IPS-NIHi7 (cell line): ENCODE results near the gene KMT2E.
A peak's percentile ranks its signal among the peaks of the same experiment; 100 is the strongest.

Experiments
- DNase-seq: peaks from one replicate; pipeline ENCODE4 v3.0.0; 2012; ENCODE audit warnings: mixed read lengths; ENCODE audit errors: extremely low spot score

Gene KMT2E

GRCh38 chr7:105130048-105130447, 116.0 kb downstream of the KMT2E start:
- DNase-seq, result no peak

DNA sequence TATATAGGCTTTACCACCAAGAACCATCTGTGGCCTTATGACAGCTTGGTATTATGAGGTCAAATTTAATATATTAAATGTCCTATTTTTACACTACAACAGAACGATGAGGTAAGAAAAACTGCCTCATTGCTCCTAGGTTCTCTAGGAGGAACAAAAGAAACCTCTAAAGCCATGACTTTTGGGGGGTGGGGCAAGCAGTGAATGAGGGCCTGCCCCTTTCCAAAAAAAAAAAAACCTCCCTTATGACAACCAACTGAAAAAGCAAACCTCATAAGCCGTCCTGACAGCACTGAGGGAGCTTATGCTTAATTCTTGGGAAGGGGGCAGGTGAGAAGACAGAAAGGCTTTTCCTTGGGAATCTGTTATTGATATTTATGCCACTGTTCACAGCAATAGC, 116.6 kb downstream of the KMT2E start:
- no peak for DNase-seq

GRCh38 chr7:105131033-105131656, 117.1 kb downstream of the KMT2E start:
- DNase-seq, result no peak

DNA sequence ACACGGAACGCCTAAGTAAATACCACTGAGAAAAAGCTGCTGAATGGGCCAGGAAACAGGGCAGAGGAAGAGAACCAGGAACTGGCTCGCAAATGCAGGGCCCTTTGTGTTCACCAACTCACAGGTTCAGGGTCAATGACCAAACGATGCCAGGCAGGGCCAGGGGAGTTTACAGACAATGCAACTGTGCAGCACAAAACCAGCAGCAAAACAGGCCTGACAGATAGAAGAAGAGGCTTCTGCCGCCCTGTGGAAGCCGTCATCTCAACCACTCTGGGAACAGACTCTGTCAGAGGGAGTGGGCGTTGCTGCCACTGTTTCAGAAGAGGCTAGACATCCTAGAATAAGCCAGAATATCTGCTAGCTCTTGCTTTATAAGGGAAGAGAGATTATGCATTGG, 117.9 kb downstream of the KMT2E start:
- DNase-seq, result no peak

GRCh38 chr7:105132335-105132734, 118.3 kb downstream of the KMT2E start:
- DNase-seq, result no peak

DNA sequence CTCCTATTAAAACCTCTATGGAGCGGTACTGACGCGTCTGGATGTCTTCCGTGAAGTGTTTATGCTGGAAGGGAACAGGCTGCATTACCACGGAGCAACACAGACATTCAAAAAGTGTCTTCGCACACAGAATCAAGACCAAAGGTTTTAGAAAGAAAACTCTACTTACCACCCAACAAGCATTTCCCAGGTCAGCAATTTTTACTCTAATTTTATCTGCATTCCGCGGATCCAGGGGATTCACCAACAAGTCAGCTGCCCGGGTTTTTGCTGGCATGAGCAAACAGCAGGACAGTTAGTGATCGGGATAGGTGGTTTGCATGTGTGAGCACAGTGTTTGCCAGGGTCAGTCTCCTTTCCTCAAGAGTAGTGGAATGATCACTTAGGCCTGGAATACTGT, 118.8 kb downstream of the KMT2E start:
- DNase-seq, result no peak

DNA sequence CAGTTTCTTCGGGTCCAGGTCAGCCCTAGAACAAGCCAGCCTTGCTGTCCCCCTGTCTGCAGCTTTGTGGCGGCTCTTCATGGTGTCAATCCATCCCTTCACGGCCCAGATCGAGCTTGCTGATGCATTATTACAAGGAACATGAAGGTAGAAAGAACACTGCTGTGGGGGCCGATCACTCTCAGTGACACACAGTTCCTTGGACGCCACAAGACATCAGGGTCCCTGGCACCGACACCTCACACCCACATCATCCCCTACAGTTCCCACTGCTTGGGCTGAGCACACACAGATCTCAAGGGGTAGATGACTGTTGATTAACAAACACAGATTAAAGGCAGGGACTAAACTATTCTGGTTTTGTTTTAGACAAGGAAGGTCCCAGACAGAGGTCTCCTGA, 119.4 kb downstream of the KMT2E start:
- no peak for DNase-seq

GRCh38 chr7:105133986-105134655, 120.1 kb downstream of the KMT2E start:
- DNase-seq, result no peak

DNA sequence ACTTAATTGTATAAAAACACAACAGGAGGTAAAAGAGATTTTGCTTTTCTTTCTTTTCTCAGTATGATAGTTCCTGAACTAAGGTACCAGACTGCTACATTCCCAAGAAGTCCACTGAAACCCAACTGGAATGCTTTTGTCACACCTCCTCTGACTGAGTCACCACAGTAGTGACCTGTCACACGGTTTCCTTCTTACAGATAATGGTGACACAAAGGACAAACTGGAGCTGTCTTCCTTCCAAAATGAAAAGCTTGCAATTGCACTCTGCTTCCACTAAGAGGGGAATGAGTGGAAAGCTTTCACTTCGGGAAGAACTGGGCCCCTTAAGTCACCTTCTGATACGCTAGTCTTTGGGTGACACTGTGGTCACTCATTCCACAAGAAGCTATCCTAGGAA, 122.2 kb downstream of the KMT2E start:
- no peak for DNase-seq

- no peak for DNase-seq
Measured at GRCh38 chr7:105137898-105138297, 123.9 kb downstream of the KMT2E start.

GRCh38 chr7:105139381-105139780, 125.4 kb downstream of the KMT2E start:
- DNase-seq, result no peak

GRCh38 chr7:105141068-105141467, 127.1 kb downstream of the KMT2E start:
- DNase-seq, result peak; percentile 71

DNA sequence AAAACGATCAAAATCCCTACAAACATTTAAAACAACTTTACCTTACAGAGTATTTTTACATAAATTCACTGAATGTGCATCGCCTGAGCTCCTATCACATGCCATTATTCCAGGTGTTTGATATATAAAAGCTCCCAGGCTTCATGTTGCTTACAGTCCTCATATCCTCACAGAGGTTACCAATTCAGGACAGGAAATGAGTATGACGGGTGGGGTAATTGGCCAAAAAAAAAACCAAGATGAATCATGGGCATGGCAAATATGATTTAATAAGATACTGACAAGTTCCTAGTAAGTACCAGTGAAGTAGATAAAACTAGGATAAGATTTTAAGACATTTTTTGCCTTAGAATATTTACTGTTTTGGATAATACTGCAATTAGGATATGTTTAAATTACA, 135.8 kb downstream of the KMT2E start:
- DNase-seq, result no peak

DNA sequence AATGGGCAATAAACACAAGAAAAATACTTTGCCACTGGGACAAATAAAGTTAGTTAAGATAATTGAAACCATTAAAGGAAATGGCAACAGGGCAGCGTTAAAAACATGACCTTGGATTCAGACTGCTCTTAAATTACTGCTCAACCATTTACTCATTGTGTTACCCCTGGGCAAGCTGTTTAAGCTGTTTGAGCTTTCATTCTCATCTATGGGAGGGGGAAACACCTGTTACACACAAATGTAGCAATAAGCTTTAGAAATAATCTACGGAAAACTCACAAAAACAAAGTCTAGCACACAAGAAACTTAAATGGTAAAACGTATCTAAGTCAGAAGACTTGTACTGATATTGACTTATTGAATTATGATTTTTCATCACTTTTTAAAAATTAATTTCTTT, 137.1 kb downstream of the KMT2E start:
- DNase-seq, result no peak

DNA sequence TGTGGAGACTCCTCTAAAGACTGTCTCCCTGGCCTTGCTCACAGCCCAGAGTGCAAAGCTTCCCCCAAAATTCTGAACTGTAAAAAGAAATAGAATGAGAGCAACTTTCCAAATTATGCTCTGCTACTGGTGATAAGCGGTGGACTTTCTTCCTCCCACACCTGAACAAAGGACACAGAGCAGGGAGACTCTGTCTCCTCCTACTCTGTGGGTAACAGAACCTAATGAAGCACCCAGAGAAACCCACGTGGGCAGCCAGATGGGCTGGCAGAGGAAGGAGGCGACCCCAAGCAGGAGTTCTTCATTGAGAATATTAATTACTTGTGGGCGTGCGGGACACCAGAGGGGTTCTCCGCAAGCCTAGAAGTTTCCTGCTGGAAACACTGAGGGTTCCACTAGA, 139.5 kb downstream of the KMT2E start:
- no peak for DNase-seq

DNA sequence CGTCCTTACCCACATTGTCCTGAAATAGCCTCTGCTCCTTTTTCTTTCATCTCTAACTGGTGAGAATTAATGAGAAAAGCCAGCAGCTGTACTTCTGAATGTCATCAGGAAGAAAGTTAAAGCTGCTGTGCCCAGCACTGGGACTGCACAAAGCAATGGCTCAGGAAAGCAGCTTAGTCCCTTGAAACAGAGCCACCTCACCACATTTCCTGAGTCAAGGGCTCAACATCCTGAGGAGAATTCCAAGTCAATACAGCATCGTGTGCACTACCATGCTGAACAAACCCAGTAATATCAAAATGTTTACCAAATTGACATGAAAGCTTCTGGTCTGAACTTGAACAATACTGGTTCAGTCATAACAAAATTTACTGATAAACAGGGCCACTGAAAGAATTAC, 140.1 kb downstream of the KMT2E start:
- no peak for DNase-seq

- no peak for DNase-seq
Measured at GRCh38 chr7:105156731-105157130, 142.7 kb downstream of the KMT2E start.

DNA sequence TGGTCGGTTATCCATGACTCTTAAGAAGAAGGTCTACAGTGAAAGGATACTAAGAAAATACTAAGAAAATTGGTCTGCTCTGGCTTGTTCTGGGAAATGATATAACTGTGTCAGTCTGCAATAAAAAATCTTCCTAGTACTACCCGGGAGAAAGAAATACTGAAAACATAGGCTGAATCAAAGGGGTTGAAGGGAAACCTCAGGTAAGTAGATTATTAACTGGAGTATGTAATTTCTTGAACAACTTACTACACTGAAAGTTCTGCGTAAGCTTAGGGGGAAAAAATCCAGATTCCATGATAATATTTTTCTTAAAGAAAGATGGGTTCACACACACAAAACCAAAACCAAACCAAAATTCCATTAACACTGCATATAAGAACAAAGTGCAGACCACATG, 143.3 kb downstream of the KMT2E start:
- no peak for DNase-seq

DNA sequence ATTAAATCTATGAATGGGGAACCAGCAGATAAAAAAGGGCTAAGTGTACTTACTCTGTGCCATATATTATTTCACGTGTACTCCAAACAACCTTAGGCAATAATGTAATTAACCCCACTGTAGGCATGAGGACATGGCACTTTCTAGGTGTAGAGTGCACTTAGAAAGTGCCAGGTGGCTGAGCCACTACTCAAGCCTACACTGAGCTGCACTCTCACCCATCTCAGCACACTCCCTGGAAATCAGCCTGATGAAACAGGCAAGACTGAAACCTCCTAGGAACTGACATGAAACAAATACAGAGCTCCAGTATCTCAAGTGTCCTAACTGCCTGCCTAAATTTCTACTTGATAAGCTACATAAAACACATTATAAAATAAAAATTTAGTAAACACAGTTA, 147.4 kb downstream of the KMT2E start:
- no peak for DNase-seq
